Measurements from ENCODE around the gene ATXN7L2. TPM values are rescaled to one million over a fixed set of nuclear protein-coding genes. Genes with fewer than 3 reads are reported as not detected.

ATXN7L2 gene
- polyA plus RNA-seq, 1 donor from 2014 or later = 16.9 TPM

- Histone ChIP-seq H3K9ac (ENCODE audit: low read length) (no peak overlapping the region), H3K9me3 (ENCODE audit: low read length) (no peaks in the 10 kb centered on the region), H3F3A (ENCODE audit: insufficient read depth, low read length, poor library complexity, severe bottlenecking) (no peaks in the 10 kb centered on the region), H3K36me3 (ENCODE audit: insufficient read depth, low read length) (no peaks in the 10 kb centered on the region), H3K4me3 (ENCODE audit: low read length) (peak overlapping the region; percentile 83), H3K27ac (ENCODE audit: low read length) (no peak overlapping the region), H3K4me2 (ENCODE audit: low read length) (no peak overlapping the region), H4K20me1 (ENCODE audit: insufficient read depth) (no peaks in the 10 kb centered on the region), H2AFZ (ENCODE audit: low read depth, low read length) (no peak overlapping the region), H3K9me2 (ENCODE audit: insufficient read depth, low read length) (no peaks in the 10 kb centered on the region), H3K27me3 (ENCODE audit: insufficient read depth, low read depth, low read length) (no peaks in the 10 kb centered on the region), H3K79me2 (replicated peaks; ENCODE audit: insufficient read depth, low read length) (no peaks in the 10 kb centered on the region)
- TF ChIP-seq REST (IDR thresholded peaks at IDR 0.05; ENCODE audit: borderline replicate concordance) (no peak), CTCF (IDR thresholded peaks at IDR 0.05; ENCODE audit: poor library complexity, severe bottlenecking) (no peak), MXI1 (conservative IDR thresholded peaks at IDR 0.05; ENCODE audit: poor library complexity, severe bottlenecking) (no peak), EP300 (conservative IDR thresholded peaks at IDR 0.05; ENCODE audit: poor library complexity, severe bottlenecking) (no peak), SMC3 (conservative IDR thresholded peaks at IDR 0.05; ENCODE audit: poor library complexity) (no peak), EZH2 (IDR thresholded peaks at IDR 0.05; ENCODE audit: borderline replicate concordance, insufficient read depth, low read length, poor library complexity, severe bottlenecking) (no peak), TAF1 (IDR thresholded peaks at IDR 0.05; ENCODE audit: low read depth) (no peak), POLR2AphosphoS5 (IDR thresholded peaks at IDR 0.05) (no peak), RAD21 (conservative IDR thresholded peaks at IDR 0.05) (no peak)
These were observed 24.5 kb downstream of the ATXN7L2 start for GRCh38 chr1:109508001-109508872.

GRCh38 chr1:109508873-109509175 lies 25.1 kb downstream of the ATXN7L2 start:
- Histone ChIP-seq H2AFZ (ENCODE audit: low read depth, low read length) (peak overlapping the region; percentile 40), H4K20me1 (ENCODE audit: insufficient read depth) (no peaks in the 10 kb centered on the region), H3K4me3 (ENCODE audit: low read length) (peak overlapping the region; percentile 83), H3K9ac (ENCODE audit: low read length) (peak overlapping the region; percentile 68), H3F3A (ENCODE audit: insufficient read depth, low read length, poor library complexity, severe bottlenecking) (no peaks in the 10 kb centered on the region), H3K4me2 (ENCODE audit: low read length) (peak overlapping the region; percentile 97), H3K79me2 (replicated peaks; ENCODE audit: insufficient read depth, low read length) (no peaks in the 10 kb centered on the region), H3K9me3 (ENCODE audit: low read length) (no peaks in the 10 kb centered on the region), H3K27me3 (ENCODE audit: insufficient read depth, low read depth, low read length) (no peaks in the 10 kb centered on the region), H3K9me2 (ENCODE audit: insufficient read depth, low read length) (no peaks in the 10 kb centered on the region), H3K36me3 (ENCODE audit: insufficient read depth, low read length) (no peaks in the 10 kb centered on the region), H3K27ac (ENCODE audit: low read length) (no peak overlapping the region)
- no peak for TF ChIP-seq POLR2AphosphoS5 (IDR thresholded peaks at IDR 0.05)
- TF ChIP-seq TAF1 (IDR thresholded peaks at IDR 0.05; ENCODE audit: low read depth) = no peak
- no peak for TF ChIP-seq EZH2 (IDR thresholded peaks at IDR 0.05; ENCODE audit: borderline replicate concordance, insufficient read depth, low read length, poor library complexity, severe bottlenecking)
- no peak for TF ChIP-seq CTCF (IDR thresholded peaks at IDR 0.05; ENCODE audit: poor library complexity, severe bottlenecking)
- TF ChIP-seq EP300 (conservative IDR thresholded peaks at IDR 0.05; ENCODE audit: poor library complexity, severe bottlenecking) = no peak
- TF ChIP-seq SMC3 (conservative IDR thresholded peaks at IDR 0.05; ENCODE audit: poor library complexity) = no peak
- no peak for TF ChIP-seq RAD21 (conservative IDR thresholded peaks at IDR 0.05)
- TF ChIP-seq MXI1 (conservative IDR thresholded peaks at IDR 0.05; ENCODE audit: poor library complexity, severe bottlenecking) = no peak
- TF ChIP-seq REST (IDR thresholded peaks at IDR 0.05; ENCODE audit: borderline replicate concordance) = no peak
